Hematopoietic multipotent progenitor cell treated with erythropoietin and hydrocortisone succinate and interleukin-3 and kit ligand, for 17 days (in vitro differentiated cells): Measurements from ENCODE around the gene DYSF.
"Not testable (repeated sequence)": the region's sequence is repeated elsewhere in the genome, so short reads cannot be mapped to it uniquely, and the experiment has no call there.

Source experiments
- DNase-seq: peaks from one replicate; pipeline ENCODE4 v3.0.0-alpha.2; 2015; ENCODE audit warnings: low spot score

Gene DYSF

GRCh38 chr2:71658256-71658655, 204.9 kb downstream of the DYSF start:
- DNase-seq: not testable (repeated sequence)

DNA sequence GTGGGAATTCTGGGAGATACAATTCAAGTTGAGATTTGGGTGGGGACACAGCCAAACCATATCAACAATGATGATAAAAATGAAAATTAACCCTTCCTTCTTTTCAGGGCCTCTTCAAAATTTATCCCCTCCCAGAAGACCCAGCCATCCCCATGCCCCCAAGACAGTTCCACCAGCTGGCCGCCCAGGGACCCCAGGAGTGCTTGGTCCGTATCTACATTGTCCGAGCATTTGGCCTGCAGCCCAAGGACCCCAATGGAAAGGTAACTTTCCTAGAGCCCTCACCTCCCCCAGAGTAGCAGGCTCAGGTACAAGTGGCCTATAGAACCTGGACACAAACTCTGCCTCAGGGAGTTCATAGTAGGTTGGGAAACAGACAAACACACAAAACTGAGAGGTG, 205.4 kb downstream of the DYSF start:
- no peak for DNase-seq

GRCh38 chr2:71659868-71660518, 206.6 kb downstream of the DYSF start:
- no peak for DNase-seq

DNA sequence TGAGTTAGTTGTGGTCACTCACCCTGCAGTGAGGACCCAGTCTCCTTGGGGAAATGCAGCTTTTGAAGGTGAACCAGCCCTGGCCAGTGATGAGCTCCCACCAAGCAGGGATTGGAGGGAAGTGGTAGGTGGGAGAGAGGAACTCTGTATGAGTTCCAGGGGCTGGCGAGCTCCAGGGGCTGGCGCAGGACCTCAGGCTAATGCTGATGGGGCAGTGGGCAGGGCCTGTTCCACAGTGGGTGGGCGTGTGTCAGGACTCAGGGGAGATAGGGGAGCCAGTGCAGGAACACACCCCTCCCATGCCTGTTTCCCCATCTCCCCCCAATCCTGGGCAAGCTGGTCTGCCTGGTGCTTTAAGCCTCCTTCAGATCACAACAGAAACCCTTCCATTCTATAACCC, 208.4 kb downstream of the DYSF start:
- no peak for DNase-seq

- DNase-seq: no peak
Observed at GRCh38 chr2:71662665-71663394, 209.5 kb downstream of the DYSF start.

DNA sequence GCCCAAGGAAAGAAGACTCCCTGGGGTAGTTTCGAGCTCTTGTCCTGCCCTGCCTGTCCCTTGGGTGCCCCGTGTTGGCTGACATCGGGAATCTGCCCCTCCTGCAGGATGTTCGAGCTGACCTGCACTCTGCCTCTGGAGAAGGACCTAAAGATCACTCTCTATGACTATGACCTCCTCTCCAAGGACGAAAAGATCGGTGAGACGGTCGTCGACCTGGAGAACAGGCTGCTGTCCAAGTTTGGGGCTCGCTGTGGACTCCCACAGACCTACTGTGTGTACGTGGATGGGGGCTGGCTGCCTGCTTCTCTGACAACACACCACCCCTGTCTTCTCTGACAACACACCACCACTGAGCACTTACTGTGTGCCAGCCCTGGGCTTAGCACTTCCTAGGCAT, 210.8 kb downstream of the DYSF start:
- DNase-seq: no peak

DNA sequence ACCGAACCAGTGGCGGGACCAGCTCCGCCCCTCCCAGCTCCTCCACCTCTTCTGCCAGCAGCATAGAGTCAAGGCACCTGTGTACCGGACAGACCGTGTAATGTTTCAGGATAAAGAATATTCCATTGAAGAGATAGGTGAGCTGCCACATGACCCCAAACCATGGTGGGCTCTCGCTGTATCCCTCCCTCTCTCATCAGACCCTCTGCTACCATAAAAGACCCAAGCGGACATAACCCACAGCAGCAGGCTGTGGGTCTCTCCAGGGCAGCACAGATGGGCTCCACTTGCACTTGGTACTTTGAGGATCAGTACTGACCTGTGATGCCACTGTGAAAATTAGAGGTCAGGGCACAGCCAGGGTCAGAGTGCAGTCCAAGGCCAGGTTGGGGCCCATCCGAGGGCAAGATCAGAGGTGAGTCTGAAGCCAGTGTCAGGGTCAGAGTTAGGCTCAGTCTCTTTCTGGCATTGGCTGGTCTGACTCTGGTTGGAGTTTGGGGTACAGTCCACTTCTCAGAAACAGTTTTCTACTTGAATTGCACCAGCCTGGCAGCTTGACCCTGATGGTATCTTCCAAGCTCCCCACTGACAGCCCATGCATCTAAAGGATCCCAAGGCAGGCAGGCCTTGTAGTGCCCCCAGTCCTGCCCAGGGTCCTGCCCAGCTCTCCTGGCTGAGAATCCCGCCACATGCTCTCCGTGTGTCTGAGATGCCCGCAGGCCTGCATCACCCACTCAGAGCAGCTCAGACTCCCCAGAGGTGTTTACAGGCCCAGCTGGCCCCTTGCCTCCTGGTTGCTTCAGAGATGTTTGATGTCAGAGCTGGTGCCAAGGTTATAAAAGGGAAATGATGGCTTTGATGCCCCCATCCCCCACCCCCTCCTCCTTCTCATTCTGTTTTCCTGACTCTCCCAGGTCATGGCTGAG, 212.1 kb downstream of the DYSF start:
- no peak for DNase-seq

DNA sequence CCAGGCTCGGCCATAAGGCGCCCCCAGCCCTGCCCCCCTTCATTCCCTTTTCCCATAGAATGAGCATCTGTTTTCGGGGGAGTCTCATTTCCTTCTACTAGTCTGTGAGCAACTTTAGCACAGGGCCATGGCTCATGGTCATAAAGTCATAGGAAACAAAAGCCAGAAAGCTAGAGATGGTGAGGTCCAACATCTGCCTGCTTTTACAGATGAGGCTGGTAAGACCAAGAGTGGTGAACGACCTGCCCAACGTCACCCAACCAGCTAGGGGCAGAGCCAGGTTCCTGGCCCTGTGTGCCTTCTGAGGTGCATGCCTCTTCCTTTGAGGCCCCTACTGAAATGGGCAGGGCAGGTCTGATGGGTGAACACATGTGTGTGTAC, 212.7 kb downstream of the DYSF start:
- no peak for DNase-seq

DNA sequence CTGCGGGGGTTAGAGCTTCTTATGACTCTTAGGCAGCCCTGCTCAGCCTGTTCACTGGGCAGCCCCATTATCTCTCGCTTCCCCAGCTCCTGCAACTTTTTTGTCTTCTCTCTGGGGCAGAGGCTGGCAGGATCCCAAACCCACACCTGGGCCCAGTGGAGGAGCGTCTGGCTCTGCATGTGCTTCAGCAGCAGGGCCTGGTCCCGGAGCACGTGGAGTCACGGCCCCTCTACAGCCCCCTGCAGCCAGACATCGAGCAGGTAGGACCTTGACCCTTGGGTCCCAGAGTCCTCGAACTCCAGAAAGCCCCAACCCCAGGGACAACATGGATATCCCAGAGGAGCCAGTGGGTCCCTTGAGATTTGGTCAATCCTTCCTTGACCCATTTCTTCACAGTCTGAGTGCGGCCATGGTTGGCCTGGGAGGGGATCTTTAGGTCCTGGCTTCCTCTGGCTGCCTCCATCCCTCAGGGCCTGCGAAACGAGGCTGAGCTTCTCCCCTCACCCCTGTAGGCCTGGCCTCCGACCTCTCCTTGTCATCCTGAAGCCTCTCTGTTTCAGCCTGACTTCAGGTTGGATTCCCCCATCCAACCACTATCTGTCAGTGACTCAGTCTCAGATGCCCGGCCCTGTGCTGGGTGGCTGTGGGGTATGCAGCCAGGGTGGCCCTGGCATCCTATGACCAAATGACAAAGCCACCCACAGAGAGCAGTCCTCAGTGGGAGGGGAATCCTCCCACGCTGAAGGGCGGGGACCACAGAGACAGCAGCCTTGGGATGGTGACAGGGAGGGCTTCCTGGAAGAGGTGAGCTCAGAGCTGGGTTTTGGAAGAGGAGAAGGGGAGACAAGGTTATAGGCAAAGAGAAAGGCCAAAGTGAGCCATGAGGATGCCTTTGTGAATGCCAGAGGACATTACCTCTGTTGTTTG, 214.2 kb downstream of the DYSF start:
- no peak for DNase-seq

- no peak for DNase-seq
Observed at GRCh38 chr2:71668326-71669057, 215.1 kb downstream of the DYSF start.

- DNase-seq: no peak
Observed at GRCh38 chr2:71669058-71669456, 215.7 kb downstream of the DYSF start.

GRCh38 chr2:71669628-71670429, 216.5 kb downstream of the DYSF start:
- DNase-seq: no peak

GRCh38 chr2:71670430-71670795, 217.1 kb downstream of the DYSF start:
- DNase-seq: no peak

- DNase-seq: no peak
Observed at GRCh38 chr2:71671203-71671854, 218.0 kb downstream of the DYSF start.

GRCh38 chr2:71671895-71672825, 218.8 kb downstream of the DYSF start:
- DNase-seq: no peak

- no peak for DNase-seq
Observed at GRCh38 chr2:71672826-71673795, 219.8 kb downstream of the DYSF start.

DNA sequence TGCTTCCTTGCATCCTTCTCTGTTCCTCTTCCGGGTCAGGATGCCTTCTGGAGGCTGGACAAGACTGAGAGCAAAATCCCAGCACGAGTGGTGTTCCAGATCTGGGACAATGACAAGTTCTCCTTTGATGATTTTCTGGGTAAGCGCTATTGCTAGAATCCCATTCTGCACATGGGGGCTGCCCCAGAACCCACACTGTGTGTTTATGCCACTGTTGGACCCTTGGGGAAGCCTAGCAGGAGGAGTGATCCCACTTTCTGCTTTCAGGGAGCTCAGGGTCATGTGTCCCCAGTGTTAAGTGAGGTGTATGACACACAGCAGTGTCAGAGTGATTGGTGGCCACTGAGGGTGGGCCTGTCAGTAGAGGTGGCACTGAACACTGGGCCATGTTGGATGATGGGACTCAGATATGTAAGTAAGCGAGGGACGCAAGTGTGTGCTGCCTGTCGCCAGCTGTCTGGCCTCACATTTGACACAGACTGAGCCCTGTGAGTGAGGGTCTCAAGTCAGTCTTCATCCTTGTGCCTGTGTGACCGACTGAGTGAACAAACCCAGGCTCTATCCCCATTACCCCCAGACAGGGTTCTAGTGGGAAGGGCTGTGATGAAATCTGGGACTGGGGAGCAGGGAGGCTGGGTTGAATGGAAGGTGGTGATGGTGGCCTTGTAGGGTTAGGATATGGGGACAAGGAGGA, 220.9 kb downstream of the DYSF start:
- DNase-seq: no peak
